Natural killer cell (primary cell): ENCODE measurements around the gene GALNT10. TPM values are rescaled to one million over a fixed set of nuclear protein-coding genes. Genes with fewer than 3 reads are reported as not detected.

Experiments used
- ATAC-seq, 3 donors: fragments of 150-1000 bp in 2 of 3; fragments of 200-7000 bp in 1 of 3; cut with Tn5 transposase; 1 replicate in 1 of 3; 2 replicates in 2 of 3; pipeline ENCODE4 v1.10.0; 2021; ENCODE audit warnings: mild to moderate bottlenecking in 2 of 3, moderate library complexity in 2 of 3
- DNase-seq, 2 donors: peaks; one replicate each; pipeline versions ENCODE4 v3.0.0 to v3.0.0-alpha.2; 2013 to 2021; ENCODE audit warnings: mixed read lengths in 1 of 2
- H3K27ac ChIP-seq: one replicate; pipeline ENCODE4 v1.5.1; 2013; ENCODE audit warnings: mild to moderate bottlenecking, low read length
- H3K27me3 ChIP-seq: one replicate; pipeline ENCODE4 v1.6.1; 2013; ENCODE audit warnings: low read length; ENCODE audit not compliant: control insufficient read depth, insufficient read depth
- H3K36me3 ChIP-seq: one replicate; pipeline ENCODE4 v1.6.1; 2013; ENCODE audit warnings: low read length; ENCODE audit not compliant: control insufficient read depth, insufficient read depth
- H3K4me1 ChIP-seq: one replicate; pipeline ENCODE4 v1.6.1; 2013; ENCODE audit warnings: low read length; ENCODE audit not compliant: control insufficient read depth, insufficient read depth
- H3K4me3 ChIP-seq: one replicate; pipeline ENCODE4 v1.5.1; 2013; ENCODE audit warnings: low read length
- H3K9me3 ChIP-seq: one replicate; pipeline ENCODE4 v1.6.1; 2013; ENCODE audit warnings: low read length; ENCODE audit not compliant: control insufficient read depth, insufficient read depth
- H3K27ac Mint-ChIP-seq, 2 donors: one replicate each; pipeline ENCODE4 v1.8.0; 2022; ENCODE audit warnings: mild to moderate bottlenecking in 2 of 2, mixed read lengths in 2 of 2, moderate library complexity in 1 of 2
- H3K27me3 Mint-ChIP-seq, 2 donors: one replicate each; pipeline ENCODE4 v1.8.0; 2022; ENCODE audit warnings: low read depth in 2 of 2, mixed read lengths in 2 of 2
- H3K36me3 Mint-ChIP-seq: one replicate; pipeline ENCODE4 v1.8.0; 2022; ENCODE audit warnings: mixed read lengths
- H3K4me1 Mint-ChIP-seq, 2 donors: one replicate each; pipeline ENCODE4 v1.8.0; 2022; ENCODE audit warnings: mixed read lengths in 2 of 2
- H3K4me3 Mint-ChIP-seq: one replicate; pipeline ENCODE4 v1.8.0; 2022; ENCODE audit warnings: mild to moderate bottlenecking, moderate library complexity, mixed read lengths
- H3K9me3 Mint-ChIP-seq, 2 donors: one replicate each; pipeline ENCODE4 v1.8.0; 2022; ENCODE audit warnings: mixed read lengths in 2 of 2
- CTCF ChIP-seq: fragments of 200-600 bp; IDR thresholded peaks from one replicate; pipeline ENCODE4 v1.8.0; 2022; ENCODE audit warnings: antibody characterized with exemption
- WGBS: methylation state at CpG from one replicate; pipeline ENCODE4 v1.1.7; 2013; ENCODE audit warnings: missing lambda C conversion rate; ENCODE audit not compliant: insufficient coverage; 5-methylcytosine and 5-hydroxymethylcytosine counted together
- intact Hi-C: fragments of 100-400 bp; cut with micrococcal nuclease; formaldehyde crosslinking; loops from one replicate; pipeline ENCODE4 v1.14.2; 2022
- total RNA-seq, 4 donors: library from RNA; stranded (reverse); fragments of 120-200 nt in 1 of 4; gene quantifications; one replicate each; pipeline versions ENCODE4 v1.2.3 to v1.2.4, GENCODE V29; 2013 to 2022

GALNT10 gene
- total RNA-seq, 3 donors from 2014 or later (not counting 1 experiment from before 2014, with no cell fraction given) = 77.0 to 92.6 (median 77.6) TPM

GRCh38 chr5:154467655-154468354 lies 277.3 kb downstream of the GALNT10 start:
- H3K4me1 Mint-ChIP-seq = peaks cover 0 to under 1% of the 10 kb centered on the region in 2 donors

GRCh38 chr5:154470137-154470536 lies 279.6 kb downstream of the GALNT10 start:
- Histone ChIP-seq H3K4me3 (no peak overlapping the region), H3K27ac (no peak overlapping the region), H3K4me1 (peaks cover 19% of the 10 kb centered on the region), H3K27me3 (peaks cover 38% of the 10 kb centered on the region), H3K36me3 (no peaks in the 10 kb centered on the region), H3K9me3 (no peaks in the 10 kb centered on the region)
- no peaks in the 10 kb centered on the region for H3K9me3 Mint-ChIP-seq
- ATAC-seq = no peak
- H3K27ac Mint-ChIP-seq = no peak overlapping the region
- peaks cover 43 to 45% of the 10 kb centered on the region in 2 donors for H3K27me3 Mint-ChIP-seq
- intact Hi-C loops = no loop called here
- no peak for TF ChIP-seq CTCF
- DNase-seq = no peak
- peaks cover 15 to 21% of the 10 kb centered on the region in 2 donors for H3K4me1 Mint-ChIP-seq
- H3K4me3 Mint-ChIP-seq = no peak overlapping the region
- no CpG with 5 or more reads among the region's 2 CpGs for WGBS
- no peaks in the 10 kb centered on the region for H3K36me3 Mint-ChIP-seq

More at GRCh38 chr5:154467655-154468354, 277.3 kb downstream of the GALNT10 start:
- Mint-ChIP-seq H3K27me3 (peaks cover 21 to 23% of the 10 kb centered on the region in 2 donors), H3K4me3 (no peak overlapping the region), H3K36me3 (no peaks in the 10 kb centered on the region), H3K9me3 (no peaks in the 10 kb centered on the region), H3K27ac (no peak overlapping the region)
- H3K9me3 ChIP-seq = no peaks in the 10 kb centered on the region
- H3K27me3 ChIP-seq = peaks cover 15% of the 10 kb centered on the region
- DNase-seq (peak; percentile 71 to 83), ATAC-seq (peak; percentile 84 to 97 (median 95))
- no peak overlapping the region for H3K27ac ChIP-seq
- no peak overlapping the region for H3K4me3 ChIP-seq
- no peaks in the 10 kb centered on the region for H3K4me1 ChIP-seq
- intact Hi-C loops = loop anchor here (1.0 to 10.0 kb wide), 2 partner anchors 147 to 172 kb away; no protein-coding TSS in a partner anchor
- H3K36me3 ChIP-seq = no peaks in the 10 kb centered on the region
- 39% methylated on average over 18 of the region's 18 CpGs for WGBS
- peak; percentile 92 for TF ChIP-seq CTCF

Other genes with a start within 250 kb of the GALNT10 start
- 10 to 100 TPM; 29.0 to 37.8 (median 29.4) TPM for gene FAM114A2, start 151.8 kb upstream of the GALNT10 start, total RNA-seq
- 10 to 100 TPM; 20.4 to 24.8 (median 22.7) TPM for gene MFAP3, start 151.8 kb upstream of the GALNT10 start, total RNA-seq